Neuronal stem cell (in vitro differentiated cells): ENCODE results near the gene P4HB.

Experiments
- DNase-seq: peaks from one replicate; pipeline ENCODE4 v3.0.0-alpha.2; 2013; ENCODE audit warnings: low spot score
- H2AFZ ChIP-seq: one replicate; pipeline ENCODE4 v1.6.1; 2013; ENCODE audit warnings: mild to moderate bottlenecking, low read length, inconsistent platforms
- H2AK5ac ChIP-seq: 2 replicates; pipeline ENCODE4 v1.6.1; 2013; ENCODE audit warnings: low read depth, mild to moderate bottlenecking, inconsistent platforms, low read length, moderate library complexity, mixed read lengths
- H2BK120ac ChIP-seq: 2 replicates; pipeline ENCODE4 v1.6.1; 2013; ENCODE audit warnings: low read depth, mild to moderate bottlenecking, inconsistent platforms, low read length, moderate library complexity, mixed read lengths
- H2BK12ac ChIP-seq: one replicate; pipeline ENCODE4 v1.6.1; 2013; ENCODE audit warnings: low read length, inconsistent platforms
- H2BK15ac ChIP-seq: 2 replicates; pipeline ENCODE4 v1.6.1; 2013; ENCODE audit warnings: mild to moderate bottlenecking, low read length, inconsistent platforms, mixed read lengths
- H2BK5ac ChIP-seq: one replicate; pipeline ENCODE4 v1.6.1; 2013; ENCODE audit warnings: inconsistent platforms, mild to moderate bottlenecking, low read length, moderate library complexity
- H3K14ac ChIP-seq: one replicate; pipeline ENCODE4 v1.6.1; 2013; ENCODE audit warnings: low read length, inconsistent platforms
- H3K18ac ChIP-seq: 2 replicates; pipeline ENCODE4 v1.6.1; 2013; ENCODE audit warnings: low read length, inconsistent platforms
- H3K23ac ChIP-seq: 2 replicates; pipeline ENCODE4 v1.6.1; 2013; ENCODE audit warnings: low read depth, mild to moderate bottlenecking, mixed read lengths, low read length, inconsistent platforms; ENCODE audit not compliant: poor library complexity
- H3K27ac ChIP-seq: replicated peaks from 3 replicates; pipeline ENCODE4 v1.5.1; 2013; ENCODE audit warnings: low read length, inconsistent platforms
- H3K27me3 ChIP-seq, 3 experiments: 2 replicates each; pipeline ENCODE4 v1.6.1; 2013; ENCODE audit warnings: low read length in 3 of 3, mild to moderate bottlenecking in 2 of 3, inconsistent platforms in 1 of 3, low read depth in 1 of 3, mixed read lengths in 1 of 3, moderate library complexity in 1 of 3; ENCODE audit not compliant: control insufficient read depth in 3 of 3, insufficient read depth in 3 of 3
- H3K36me3 ChIP-seq, 2 donors: replicated peaks in 1 of 2; 2 replicates each; pipeline ENCODE4 v1.6.1; 2013; ENCODE audit warnings: low read length in 2 of 2; ENCODE audit not compliant: control insufficient read depth in 2 of 2, insufficient read depth in 2 of 2
- H3K4ac ChIP-seq: 2 replicates; pipeline ENCODE4 v1.6.1; 2013; ENCODE audit warnings: inconsistent platforms, mild to moderate bottlenecking, low read length, moderate library complexity
- H3K4me1 ChIP-seq, 2 donors: 1 replicate in 1 of 2; 2 replicates in 1 of 2; pipeline ENCODE4 v1.6.1; 2013; ENCODE audit warnings: low read length in 2 of 2, low read depth in 1 of 2; ENCODE audit not compliant: control insufficient read depth in 2 of 2, insufficient read depth in 1 of 2
- H3K4me2 ChIP-seq: one replicate; pipeline ENCODE4 v1.6.1; 2013; ENCODE audit warnings: mild to moderate bottlenecking, low read length, inconsistent platforms; ENCODE audit not compliant: insufficient read depth, poor library complexity, severe bottlenecking
- H3K4me3 ChIP-seq, 2 donors: 2 replicates each; pipeline ENCODE4 v1.5.1; 2013; ENCODE audit warnings: low read length in 2 of 2, mild to moderate bottlenecking in 2 of 2, inconsistent platforms in 1 of 2, moderate library complexity in 1 of 2
- H3K79me1 ChIP-seq: one replicate; pipeline ENCODE4 v1.6.1; 2013; ENCODE audit warnings: low read depth, mild to moderate bottlenecking, inconsistent platforms, low read length, moderate library complexity
- H3K9ac ChIP-seq: one replicate; pipeline ENCODE4 v1.6.1; 2013; ENCODE audit warnings: mild to moderate bottlenecking, low read depth, low read length, inconsistent platforms; ENCODE audit not compliant: poor library complexity
- H3K9me3 ChIP-seq, 2 donors: replicated peaks in 1 of 2; 2 replicates each; pipeline versions ENCODE3 to v1.6.1; 2013; ENCODE audit warnings: low read length in 2 of 2, mild to moderate bottlenecking in 2 of 2, inconsistent platforms in 1 of 2, low read depth in 1 of 2, mixed read lengths in 1 of 2, moderate library complexity in 1 of 2; ENCODE audit not compliant: control insufficient read depth in 2 of 2, insufficient read depth in 1 of 2
- H4K8ac ChIP-seq: one replicate; pipeline ENCODE4 v1.6.1; 2013; ENCODE audit warnings: low read depth, mild to moderate bottlenecking, inconsistent platforms, low read length, moderate library complexity
- H4K91ac ChIP-seq: one replicate; pipeline ENCODE4 v1.6.1; 2013; ENCODE audit warnings: low read length, low read depth, mild to moderate bottlenecking, inconsistent platforms; ENCODE audit not compliant: poor library complexity
- WGBS, 2 donors: extraction: QIAGEN DNeasy Blood & Tissue Kit; methylation state at CpG; one replicate each; pipeline ENCODE4 v1.1.7; 2013; ENCODE audit warnings: missing lambda C conversion rate in 2 of 2, mixed read lengths in 1 of 2; ENCODE audit not compliant: insufficient read length in 2 of 2, insufficient replicate concordance in 1 of 2; ENCODE audit errors: extremely low coverage in 2 of 2; 5-methylcytosine and 5-hydroxymethylcytosine counted together

The P4HB gene

DNA sequence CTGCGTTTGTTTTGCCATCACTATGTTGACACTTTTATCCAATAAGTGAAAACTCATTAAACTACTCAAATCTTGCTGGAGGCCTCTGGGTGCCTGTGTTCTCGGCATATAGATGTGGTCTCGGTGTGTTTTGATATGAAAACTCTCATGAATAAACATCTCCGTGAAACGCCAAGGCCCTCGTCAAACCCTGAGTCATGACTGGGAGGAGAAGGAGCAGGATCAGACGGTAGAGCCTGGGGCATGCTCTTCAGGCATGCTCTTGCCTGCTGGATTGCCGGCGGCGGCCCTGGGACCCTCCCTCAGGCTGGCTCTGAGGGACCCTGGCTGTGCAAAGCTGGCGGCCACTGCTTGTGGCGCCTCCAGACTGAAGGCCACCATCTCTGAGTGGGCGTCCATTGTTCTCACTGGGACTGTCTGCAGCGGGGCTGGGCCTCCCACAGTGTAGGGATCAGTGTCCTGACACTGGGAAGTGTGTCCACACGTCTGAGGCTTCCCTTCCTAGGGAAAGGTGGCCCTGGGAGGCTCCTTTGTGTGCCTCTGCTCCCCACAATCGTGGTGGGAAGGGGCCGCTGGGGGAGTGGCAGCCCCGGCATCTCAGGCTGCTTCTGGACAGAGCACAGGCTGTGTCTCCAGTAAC is 40.0 kb upstream of the P4HB start:
- H3K23ac ChIP-seq = no peak overlapping the region
- no peak overlapping the region for H2BK12ac ChIP-seq
- no peak overlapping the region for H4K91ac ChIP-seq
- no peak overlapping the region for H2BK5ac ChIP-seq
- H3K4ac ChIP-seq = no peak overlapping the region
- H3K79me1 ChIP-seq = peaks cover 5% of the 10 kb centered on the region
- no peak overlapping the region for H2BK120ac ChIP-seq
- peaks cover 0 to 25% (median 4%) of the 10 kb centered on the region in 3 experiments for H3K27me3 ChIP-seq
- no peak overlapping the region for H2AK5ac ChIP-seq
- H4K8ac ChIP-seq = no peak overlapping the region
- peaks cover 0 to 5% of the 10 kb centered on the region in 2 donors for H3K4me1 ChIP-seq
- peaks cover 36 to 80% of the 10 kb centered on the region in 2 donors for H3K36me3 ChIP-seq
- DNase-seq = no peak
- H2BK15ac ChIP-seq = no peak overlapping the region
- no peak overlapping the region for H3K27ac ChIP-seq
- no peak overlapping the region for H3K9ac ChIP-seq
- no peak overlapping the region for H3K4me2 ChIP-seq
- no peak overlapping the region for H3K4me3 ChIP-seq
- H2AFZ ChIP-seq = no peak overlapping the region
- no CpG with 5 or more reads among the region's 18 CpGs for WGBS, 2 donors
- H3K18ac ChIP-seq = no peak overlapping the region
- no peak overlapping the region for H3K14ac ChIP-seq
- no peaks in the 10 kb centered on the region for H3K9me3 ChIP-seq

DNA sequence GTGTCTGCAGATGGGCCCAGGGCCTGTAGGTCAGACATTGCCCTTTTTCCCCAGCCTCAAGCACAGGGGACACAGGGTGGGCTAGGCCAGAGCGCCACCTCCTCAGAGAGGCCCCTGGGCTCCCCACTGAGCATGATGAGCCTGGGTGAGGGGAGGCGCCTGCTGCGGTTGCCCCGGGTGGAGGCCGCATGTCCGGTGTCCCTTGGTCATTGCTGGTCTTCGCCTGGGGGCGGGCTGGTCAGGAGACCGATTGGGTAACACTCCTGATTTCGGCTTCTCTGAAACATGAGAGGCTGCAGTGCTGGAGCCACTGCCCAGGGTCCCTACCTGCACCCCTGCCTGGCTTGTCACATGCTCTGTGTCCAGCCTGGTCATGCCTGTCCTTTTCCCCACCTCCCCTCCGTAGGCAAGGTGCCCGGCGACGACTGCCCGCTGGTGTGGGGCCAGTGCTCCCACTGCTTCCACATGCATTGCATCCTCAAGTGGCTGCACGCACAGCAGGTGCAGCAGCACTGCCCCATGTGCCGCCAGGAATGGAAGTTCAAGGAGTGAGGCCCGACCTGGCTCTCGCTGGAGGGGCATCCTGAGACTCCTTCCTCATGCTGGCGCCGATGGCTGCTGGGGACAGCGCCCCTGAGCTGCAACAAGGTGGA is 39.3 kb upstream of the P4HB start:
- Histone ChIP-seq H3K27ac (no peak overlapping the region), H3K9ac (peak overlapping the region; percentile 63), H2BK120ac (no peak overlapping the region), H3K36me3 (peaks cover 39 to 80% of the 10 kb centered on the region in 2 donors), H2AK5ac (no peak overlapping the region), H3K4me2 (no peak overlapping the region), H3K4me1 (peaks cover 0 to 5% of the 10 kb centered on the region in 2 donors), H3K27me3 (peaks cover 0 to 25% (median 4%) of the 10 kb centered on the region in 3 experiments), H2BK12ac (no peak overlapping the region), H2BK15ac (no peak overlapping the region), H3K4me3 (peak overlapping the region in 1 of 2 donors; percentile 49), H3K79me1 (peaks cover 5% of the 10 kb centered on the region), H4K8ac (no peak overlapping the region), H3K14ac (no peak overlapping the region), H3K23ac (peak overlapping the region; percentile 5), H3K18ac (no peak overlapping the region), H3K9me3 (no peaks in the 10 kb centered on the region), H3K4ac (no peak overlapping the region), H2BK5ac (peak overlapping the region; percentile 6), H4K91ac (no peak overlapping the region), H2AFZ (no peak overlapping the region)
- no peak for DNase-seq
- WGBS, 2 donors = no CpG with 5 or more reads among the region's 22 CpGs

DNA sequence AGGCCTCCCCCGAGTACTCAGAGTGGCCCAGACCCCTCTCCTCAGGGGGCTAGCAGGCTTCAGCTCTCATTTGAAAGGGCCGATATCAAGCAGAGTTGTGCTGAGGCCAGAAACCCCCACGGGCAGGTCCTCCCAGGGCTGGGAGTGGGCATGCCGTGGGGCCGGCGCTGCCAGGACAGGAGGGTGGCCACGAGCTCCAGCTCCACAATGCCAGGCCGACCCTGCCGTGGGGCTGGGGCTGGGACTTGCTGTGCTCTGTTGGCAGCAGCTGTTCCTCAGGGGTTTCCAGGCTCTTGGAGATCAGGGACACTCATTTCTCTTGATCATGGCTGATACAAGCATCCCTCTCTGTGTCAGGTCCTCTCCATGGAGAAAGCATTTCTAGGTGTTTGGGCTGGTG is 38.5 kb upstream of the P4HB start:
- no peak for DNase-seq
- Histone ChIP-seq H2BK12ac (no peak overlapping the region), H3K27me3 (peaks cover 0 to 25% (median 4%) of the 10 kb centered on the region in 3 experiments), H3K9me3 (no peaks in the 10 kb centered on the region), H4K91ac (no peak overlapping the region), H3K14ac (no peak overlapping the region), H2BK15ac (no peak overlapping the region), H2AK5ac (no peak overlapping the region), H2BK5ac (peak overlapping the region; percentile 6), H3K4me1 (peaks cover 0 to 5% of the 10 kb centered on the region in 2 donors), H3K9ac (no peak overlapping the region), H3K36me3 (peaks cover 41 to 80% of the 10 kb centered on the region in 2 donors), H3K4ac (no peak overlapping the region), H4K8ac (no peak overlapping the region), H2AFZ (no peak overlapping the region), H3K23ac (no peak overlapping the region), H3K4me3 (no peak overlapping the region), H2BK120ac (no peak overlapping the region), H3K18ac (no peak overlapping the region), H3K79me1 (peaks cover 8% of the 10 kb centered on the region), H3K27ac (no peak overlapping the region), H3K4me2 (no peak overlapping the region)
- no CpG with 5 or more reads among the region's 9 CpGs for WGBS, 2 donors

DNA sequence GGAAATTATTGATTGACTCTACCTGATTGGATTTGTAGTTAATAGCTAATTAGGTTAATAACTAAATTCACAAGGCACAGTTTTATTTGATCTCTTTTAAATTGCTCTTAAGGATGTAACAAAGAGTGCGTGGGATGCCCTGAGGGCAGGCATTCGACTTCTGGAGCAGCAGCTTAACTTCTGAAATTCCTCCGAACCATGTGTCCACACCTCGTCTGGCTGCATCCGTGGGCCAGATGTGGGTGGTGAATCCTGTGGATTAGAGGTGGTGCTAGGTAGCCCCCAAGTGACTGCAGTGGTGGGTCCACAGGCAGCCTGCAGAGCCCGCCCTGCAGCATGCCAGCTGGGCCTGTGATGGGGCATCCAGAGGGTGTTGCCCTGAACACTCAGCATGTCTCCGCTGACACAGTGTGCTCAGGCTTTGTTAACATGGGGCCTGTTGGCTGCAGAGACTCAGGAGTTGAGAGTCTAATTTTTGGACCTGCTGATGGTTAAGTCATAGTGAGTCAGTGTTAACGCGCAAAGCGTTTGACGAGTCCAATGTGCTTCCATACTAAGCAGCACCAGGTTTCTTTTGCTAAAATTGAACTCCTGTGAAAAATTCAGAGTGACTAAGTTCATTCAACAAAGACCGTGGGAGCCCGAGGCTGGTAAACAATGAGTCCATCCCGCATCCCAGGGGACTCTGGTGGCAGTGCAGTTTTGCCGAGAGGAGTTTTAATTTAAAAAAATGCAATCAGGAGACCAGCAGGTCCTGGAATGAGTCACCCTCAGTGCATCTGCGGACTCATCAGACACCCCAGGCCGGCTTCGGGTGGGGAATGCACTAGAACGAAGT is 37.9 kb upstream of the P4HB start:
- Histone ChIP-seq H3K27me3 (peaks cover 0 to 25% (median 4%) of the 10 kb centered on the region in 3 experiments), H3K9me3 (no peaks in the 10 kb centered on the region), H2BK12ac (no peak overlapping the region), H2AFZ (no peak overlapping the region), H3K79me1 (peaks cover 8% of the 10 kb centered on the region), H3K14ac (no peak overlapping the region), H4K91ac (no peak overlapping the region), H2AK5ac (no peak overlapping the region), H2BK120ac (no peak overlapping the region), H3K23ac (no peak overlapping the region), H3K9ac (no peak overlapping the region), H3K36me3 (peaks cover 44 to 81% of the 10 kb centered on the region in 2 donors), H3K18ac (no peak overlapping the region), H3K4me3 (peak overlapping the region in 1 of 2 donors; percentile 34), H3K4ac (no peak overlapping the region), H2BK5ac (no peak overlapping the region), H3K27ac (no peak overlapping the region), H4K8ac (no peak overlapping the region), H2BK15ac (no peak overlapping the region), H3K4me1 (peaks cover 0 to 5% of the 10 kb centered on the region in 2 donors), H3K4me2 (no peak overlapping the region)
- no peak for DNase-seq
- no CpG with 5 or more reads among the region's 19 CpGs for WGBS, 2 donors
